ENCODE measurements around the gene C19orf67.
"Not testable (repeated sequence)": the region's sequence is repeated elsewhere in the genome, so short reads cannot be mapped to it uniquely, and the experiment has no call there.

The C19orf67 gene

GRCh38 chr19:14055396-14055795, 30.2 kb downstream of the C19orf67 start:
- DNase-seq = no peak

DNA sequence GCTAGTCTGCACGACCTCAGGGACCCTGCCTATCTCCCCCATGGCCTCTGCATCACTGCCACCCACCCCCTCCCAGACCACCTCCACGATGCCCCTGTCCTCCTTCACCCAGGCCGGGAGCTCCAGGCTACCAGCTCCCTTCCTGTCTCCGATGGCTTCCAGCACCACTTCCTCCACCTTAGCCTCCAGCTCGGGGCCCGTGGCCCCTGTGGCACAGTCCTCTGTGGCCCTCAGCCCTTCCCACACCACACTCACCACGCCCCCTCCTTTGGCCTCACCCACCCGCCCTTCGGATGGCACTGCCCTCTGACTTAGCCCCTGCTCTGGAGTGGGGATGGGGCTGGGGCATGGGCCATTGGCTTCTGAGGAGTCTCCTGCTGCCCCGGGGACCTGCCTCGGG, 30.9 kb downstream of the C19orf67 start:
- no peak for DNase-seq

DNA sequence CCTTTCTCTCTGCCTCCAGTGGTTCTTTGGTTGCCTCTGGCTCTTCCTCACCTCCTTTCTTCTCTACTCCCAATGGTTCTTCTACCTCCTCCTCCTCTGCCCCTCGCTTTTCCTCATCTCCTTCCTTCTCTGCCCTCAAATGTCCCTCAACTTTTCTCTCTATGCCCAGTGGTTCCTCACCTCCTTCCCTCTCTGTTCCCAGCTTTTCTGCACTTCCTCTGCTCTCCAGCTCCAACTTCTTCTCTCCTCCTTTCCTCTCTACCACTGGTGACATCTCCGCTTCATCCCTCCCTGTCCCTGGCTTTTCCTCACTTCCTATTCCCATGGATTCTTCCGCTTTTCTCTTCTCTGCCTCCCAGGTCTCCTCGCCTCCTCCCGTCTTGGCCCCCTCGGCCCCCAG, 31.5 kb downstream of the C19orf67 start:
- DNase-seq = no peak

- no peak for DNase-seq
Measured at GRCh38 chr19:14053500-14053899, 32.1 kb downstream of the C19orf67 start.

- no peak for DNase-seq
Measured at GRCh38 chr19:14053032-14053431, 32.6 kb downstream of the C19orf67 start.

GRCh38 chr19:14052470-14052869, 33.1 kb downstream of the C19orf67 start:
- DNase-seq = no peak

DNA sequence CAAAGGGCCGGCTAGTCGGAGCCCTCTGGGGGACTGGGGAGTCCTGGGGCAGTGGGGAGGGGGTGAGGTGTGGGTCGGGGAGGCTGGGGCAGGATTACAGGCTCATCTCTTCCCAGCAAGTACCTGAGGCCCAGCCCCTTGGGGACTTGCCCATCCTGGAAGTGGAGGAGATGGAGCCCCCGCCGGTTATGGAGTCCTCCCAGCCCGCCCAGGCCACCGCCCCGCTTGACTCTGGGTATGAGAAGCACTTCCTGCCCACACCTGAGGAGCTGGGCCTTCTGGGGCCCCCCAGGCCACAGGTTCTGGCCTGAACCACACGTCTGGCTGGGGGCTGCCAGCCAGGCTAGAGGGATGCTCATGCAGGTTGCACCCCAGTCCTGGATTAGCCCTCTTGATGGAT, 33.6 kb downstream of the C19orf67 start:
- DNase-seq = no peak

- DNase-seq = not testable (repeated sequence)
Measured at GRCh38 chr19:14050961-14051360, 34.6 kb downstream of the C19orf67 start.

GRCh38 chr19:14050512-14050911, 35.1 kb downstream of the C19orf67 start:
- no peak for DNase-seq

- no peak for DNase-seq
Measured at GRCh38 chr19:14048443-14049153, 37.0 kb downstream of the C19orf67 start.

GRCh38 chr19:14047866-14048265, 37.7 kb downstream of the C19orf67 start:
- not testable (repeated sequence) for DNase-seq

- not testable (repeated sequence) for DNase-seq
Measured at GRCh38 chr19:14042659-14043608, 42.6 kb downstream of the C19orf67 start.

DNA sequence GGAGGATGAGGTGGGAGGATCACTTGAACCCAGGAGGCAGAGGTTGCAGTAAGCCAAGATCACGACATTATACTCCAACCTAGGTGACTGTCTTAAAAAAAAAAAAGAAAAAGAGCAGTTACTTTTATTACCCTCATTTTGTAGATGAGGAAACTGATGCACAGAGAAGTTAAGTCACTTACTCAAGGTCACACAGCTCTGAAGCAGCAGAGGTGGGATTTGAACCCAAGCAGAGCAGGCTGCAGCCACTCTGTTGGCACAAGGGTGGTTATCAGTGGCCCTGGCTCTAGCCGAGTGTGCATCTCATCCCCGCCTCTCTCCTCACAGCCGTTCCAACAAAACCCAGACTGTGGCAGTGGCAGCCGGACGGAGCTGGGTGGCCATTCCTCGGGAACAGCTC, 46.4 kb downstream of the C19orf67 start:
- DNase-seq = no peak

- DNase-seq = no peak
Measured at GRCh38 chr19:14035706-14036105, 49.9 kb downstream of the C19orf67 start.

- DNase-seq = not testable (repeated sequence)
Measured at GRCh38 chr19:14035159-14035558, 50.4 kb downstream of the C19orf67 start.

DNA sequence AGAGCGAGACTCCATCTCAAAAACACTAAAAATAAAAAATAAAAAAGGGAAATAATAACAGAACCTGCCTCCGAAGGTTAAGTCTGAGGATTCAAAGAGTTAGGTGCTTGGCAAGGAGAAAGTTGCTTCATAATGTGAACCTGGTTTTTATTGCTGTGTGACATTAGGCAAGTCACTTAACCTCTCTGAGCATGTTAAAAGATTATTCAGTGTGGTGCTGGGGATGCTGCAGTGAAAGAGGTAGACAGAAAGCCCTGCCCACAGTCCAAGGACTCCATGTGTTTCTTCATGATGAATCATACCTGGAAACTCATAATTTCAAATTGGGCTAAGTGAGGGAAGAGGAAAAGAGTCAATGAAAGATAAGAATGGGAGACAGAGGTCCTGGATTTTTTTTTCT, 51.6 kb downstream of the C19orf67 start:
- no peak for DNase-seq

- no peak for DNase-seq
Measured at GRCh38 chr19:14031719-14032480, 53.7 kb downstream of the C19orf67 start, which contains the start of gene IL27RA. TSS of gene IL27RA (plus strand) at chr19:14031762. CDS start at chr19:14031873, 111 bp downstream.
